HG03196 (cell line): ENCODE measurements around the gene SPINT4.
"Not testable (repeated sequence)": the region's sequence is repeated elsewhere in the genome, so short reads cannot be mapped to it uniquely, and the experiment has no call there.

ENCODE experiments used
- ATAC-seq: cut with Tn5 transposase; IDR thresholded peaks from one replicate; pipeline ENCODE4 v1.9.1; 2021; ENCODE audit not compliant: unreplicated experiment

Gene SPINT4

DNA sequence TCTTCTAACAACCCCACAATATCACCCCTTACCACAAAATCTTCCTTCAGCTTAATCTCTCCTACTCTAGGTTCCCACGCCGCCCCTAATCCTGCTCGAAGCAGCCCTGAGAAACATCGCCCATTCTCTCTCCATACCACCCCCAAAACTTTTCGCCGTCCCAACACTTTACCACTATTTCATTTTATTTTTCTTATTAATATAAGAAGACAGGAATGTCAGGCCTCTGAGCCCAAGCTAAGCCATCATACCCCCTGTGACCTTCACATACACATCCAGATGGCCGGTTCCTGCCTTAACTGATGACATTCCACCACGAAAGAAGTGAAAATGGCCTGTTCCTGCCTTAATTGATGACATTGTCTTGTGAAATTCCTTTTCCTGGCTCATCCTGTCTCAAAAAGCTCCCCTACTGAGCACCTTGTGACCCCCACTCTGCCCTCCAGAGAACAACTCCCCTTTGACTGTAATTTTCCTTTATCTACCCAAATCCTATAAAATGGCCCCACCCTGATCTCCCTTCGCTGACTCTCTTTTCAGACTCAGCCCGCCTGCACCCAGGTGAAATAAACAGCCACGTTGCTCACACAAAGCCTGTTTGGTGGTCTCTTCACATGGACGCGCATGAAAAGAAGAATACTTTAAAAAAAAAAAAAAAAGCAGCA lies 42.6 kb downstream of the SPINT4 start:
- not testable (repeated sequence) for ATAC-seq

DNA sequence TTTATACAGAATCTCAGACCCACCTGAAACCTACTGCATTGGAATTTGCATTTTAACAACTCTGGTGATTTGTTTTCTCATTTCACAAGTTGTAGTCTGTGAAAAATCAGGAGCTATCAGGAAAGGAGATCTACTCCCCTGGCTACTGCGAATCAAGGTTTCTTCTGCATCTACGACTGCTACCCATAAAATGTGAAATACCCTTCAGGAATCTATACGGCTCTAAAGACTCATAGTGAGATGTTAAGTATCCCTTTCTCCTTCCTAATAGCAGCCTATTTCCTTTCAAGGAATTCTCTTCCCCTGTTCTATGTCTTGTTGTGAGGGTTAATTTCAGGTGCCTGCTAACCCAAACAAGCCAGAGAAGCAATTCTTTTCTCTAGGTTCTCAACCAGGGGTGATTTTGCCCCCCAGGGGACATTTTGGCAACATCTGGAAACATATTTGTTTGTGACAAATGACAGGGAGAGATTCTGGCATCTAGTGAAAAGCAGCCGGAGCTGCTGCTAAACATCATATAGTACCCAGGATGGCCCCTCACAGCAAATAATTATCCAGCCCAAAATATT lies 43.2 kb downstream of the SPINT4 start:
- ATAC-seq: no peak

DNA sequence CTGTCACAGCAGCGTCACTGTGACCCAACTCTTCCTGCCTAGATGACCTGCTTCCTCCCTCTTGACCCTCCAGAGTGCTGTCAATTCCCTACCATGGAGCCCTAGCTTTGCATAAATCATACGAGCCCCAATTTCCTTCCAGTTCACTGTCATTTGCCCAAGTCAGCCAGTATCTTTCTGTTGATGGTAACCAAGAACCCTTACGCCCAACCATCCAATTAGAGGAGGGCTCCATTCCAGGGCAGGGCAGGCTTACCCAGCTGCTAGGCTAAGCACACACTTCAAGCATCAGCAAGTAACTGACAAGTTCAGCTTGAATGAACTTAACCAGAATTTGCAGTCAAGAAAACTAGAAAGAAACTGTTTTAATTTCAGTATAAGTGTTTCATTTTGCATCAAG lies 43.8 kb downstream of the SPINT4 start:
- ATAC-seq: no peak

DNA sequence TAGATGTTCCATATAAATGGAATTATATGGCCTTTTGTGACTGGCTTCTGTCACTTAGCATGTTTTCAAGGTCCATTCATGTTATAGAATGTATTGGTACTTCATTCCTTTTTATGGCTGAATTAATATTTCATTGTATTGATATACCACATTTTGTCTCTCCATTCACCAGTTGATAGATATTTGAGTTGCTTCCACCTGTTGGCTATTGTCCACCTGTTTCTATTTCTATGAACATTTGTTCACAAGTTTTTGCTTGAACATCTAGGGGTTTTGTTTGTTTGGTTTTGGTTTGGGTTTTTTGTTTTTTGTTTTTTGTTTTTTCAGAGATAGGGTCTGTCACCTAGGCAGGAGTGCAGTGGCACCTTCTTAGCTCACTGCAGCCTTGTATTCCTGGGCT lies 46.3 kb downstream of the SPINT4 start:
- ATAC-seq: no peak

DNA sequence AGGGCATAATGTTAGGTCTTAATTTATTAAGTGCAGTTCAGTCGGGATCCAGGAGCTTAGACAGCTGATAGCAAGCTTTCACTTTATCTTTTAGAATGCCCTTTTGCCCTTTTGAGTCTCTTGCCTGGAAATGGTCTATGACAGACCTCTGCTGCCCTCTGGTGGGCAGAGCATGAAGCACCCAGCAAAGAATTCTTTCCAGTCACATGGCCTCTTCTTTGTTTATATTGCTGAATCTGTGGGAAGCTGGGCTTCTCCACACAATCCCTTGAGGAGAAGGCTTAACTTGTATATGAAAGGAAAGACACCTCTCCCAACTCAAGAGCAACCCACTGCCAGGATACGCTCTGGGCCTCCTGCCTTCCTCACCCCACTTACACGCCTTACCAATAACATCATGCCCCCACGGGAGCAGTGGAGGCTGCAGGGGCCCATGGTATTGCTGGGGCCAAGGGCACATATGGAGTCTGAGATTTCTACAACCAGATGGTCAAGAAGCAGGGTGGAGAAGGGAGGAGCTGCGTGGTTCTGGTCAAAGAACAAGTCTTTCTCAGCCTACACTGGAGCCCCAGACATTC lies 49.1 kb downstream of the SPINT4 start:
- no peak for ATAC-seq

- ATAC-seq: no peak
Measured at GRCh38 chr20:45772693-45773092, 50.5 kb downstream of the SPINT4 start.

DNA sequence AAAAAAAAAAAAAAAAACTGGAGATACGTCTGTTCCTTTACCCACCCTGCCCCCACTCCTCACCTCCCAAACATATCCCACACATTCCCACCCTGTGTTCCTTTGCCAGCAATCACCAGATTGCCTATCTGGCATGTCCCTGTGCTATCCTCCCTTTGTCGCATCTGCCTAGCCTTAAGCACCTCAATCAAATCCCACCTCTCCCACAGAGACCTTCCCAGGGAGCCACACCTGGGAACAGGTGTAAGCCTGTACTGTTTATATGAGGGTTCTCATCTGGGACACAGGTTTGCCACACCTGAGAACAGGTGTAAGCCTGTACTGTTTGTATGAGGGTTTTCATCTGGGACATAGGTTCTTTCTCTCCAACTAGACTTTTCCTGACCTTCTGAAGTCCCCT lies 52.8 kb downstream of the SPINT4 start:
- ATAC-seq: no peak

DNA sequence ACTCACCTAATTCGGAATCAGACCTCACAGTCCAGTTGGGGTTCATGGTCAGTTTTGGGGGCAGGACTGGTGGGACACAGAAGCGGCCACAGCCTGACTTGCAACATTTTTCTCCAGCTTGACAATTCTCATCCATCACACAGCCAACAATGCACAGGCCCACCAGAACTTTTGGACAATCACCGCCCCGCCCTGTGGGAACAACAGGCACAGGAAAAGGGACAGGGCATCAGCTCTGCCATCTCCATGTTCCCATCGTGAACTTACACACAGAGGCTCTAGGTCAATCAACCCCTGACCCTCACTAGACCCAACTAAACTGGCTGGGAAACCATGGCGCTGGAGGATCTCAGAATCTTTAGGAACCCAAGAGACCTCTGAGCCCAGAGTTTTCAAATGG lies 53.3 kb downstream of the SPINT4 start:
- no peak for ATAC-seq
